ENCODE measurements around the gene ITGAL. TPM values are rescaled to one million over a fixed set of nuclear protein-coding genes. Genes with fewer than 3 reads are reported as not detected.

Gene ITGAL
- total RNA-seq, 1 experiment from 2014 or later, result 0.50 TPM

GRCh38 chr16:30445149-30445407 is 27.5 kb upstream of the ITGAL start:
- no peak for DNase-seq
- intact Hi-C loops (cut with micrococcal nuclease; ENCODE audit: unreplicated experiment), result loop anchor here (1.0 kb wide), 2 partner anchors 82 to 189 kb away; no protein-coding TSS in a partner anchor
- peaks cover 26% of the 10 kb centered on the region for H3F3A ChIP-seq (ENCODE audit: insufficient read depth, low read depth)
- H3K4me2 ChIP-seq, result peak overlapping the region; percentile 87
- no TSS peak for BruUV-seq (replicated peaks)
- H3K9me3 ChIP-seq (ENCODE audit: insufficient read depth, low read depth), result no peaks in the 10 kb centered on the region; the same call in 1 of the 2 replicates
- peaks cover 24% of the 10 kb centered on the region for H3K79me2 ChIP-seq (ENCODE audit: low read depth)
- peak overlapping the region; percentile 73 for H3K4me3 ChIP-seq
- peaks cover 10% of the 10 kb centered on the region for H4K20me1 ChIP-seq (ENCODE audit: insufficient read depth)
- peaks cover 26% of the 10 kb centered on the region for H3K4me1 ChIP-seq (replicated peaks; ENCODE audit: insufficient read depth)
- POLR2A ChIA-PET (ENCODE audit: unreplicated experiment), result interaction anchor here (0.5 to 1.0 kb wide), 2 partner anchors 84 to 392 kb away, joined by 3 to 4 read pairs; a partner anchor contains a TSS
- 0 out of 2 replicates have a peak overlapping the region, but pooled peaks have one; percentile 62 for H3K27ac ChIP-seq
- TF ChIP-seq CTCF (conservative IDR thresholded peaks at IDR 0.05) (no peak), EZH2 (IDR thresholded peaks at IDR 0.05; ENCODE audit: low read depth) (no peak)
- no peaks in the 10 kb centered on the region for H3K27me3 ChIP-seq (ENCODE audit: insufficient read depth, low read depth)
- CTCF ChIA-PET, result interaction anchor here (1.2 to 1.5 kb wide), 2 partner anchors 15 to 46 kb away, joined by 4 to 5 read pairs; partner anchors contain the start of gene DCTPP1
- H3K36me3 ChIP-seq (ENCODE audit: low read depth), result 0 out of 2 replicates have a peak, but pooled peaks cover 10% of the 10 kb centered on the region
- peak overlapping the region; percentile 92 for H2AFZ ChIP-seq
- H3K9me2 ChIP-seq (ENCODE audit: insufficient read depth), result no peaks in the 10 kb centered on the region

- peaks cover 24% of the 10 kb centered on the region for H3K79me2 ChIP-seq (ENCODE audit: low read depth)
- H2AFZ ChIP-seq, result peak within 1 kb of the TSS; percentile 92
- CTCF ChIA-PET, result interaction anchor here (1.2 to 1.5 kb wide), 2 partner anchors 16 to 46 kb away, joined by 4 to 5 read pairs; partner anchors contain the start of gene DCTPP1
- peak within 1 kb of the TSS; percentile 73 for H3K4me3 ChIP-seq
- H3K4me2 ChIP-seq, result peak within 1 kb of the TSS; percentile 87
- POLR2A ChIA-PET (ENCODE audit: unreplicated experiment), result interaction anchor here (0.5 to 1.0 kb wide), 2 partner anchors 83 to 393 kb away, joined by 3 to 4 read pairs; a partner anchor contains a TSS
- H3K36me3 ChIP-seq (ENCODE audit: low read depth), result 0 out of 2 replicates have a peak, but pooled peaks cover 10% of the 10 kb centered on the region
- peaks cover 26% of the 10 kb centered on the region for H3F3A ChIP-seq (ENCODE audit: insufficient read depth, low read depth)
- no peaks in the 10 kb centered on the region for H3K27me3 ChIP-seq (ENCODE audit: insufficient read depth, low read depth)
- no peaks in the 10 kb centered on the region for H3K9me2 ChIP-seq (ENCODE audit: insufficient read depth)
- no peaks in the 10 kb centered on the region; the same call in 1 of the 2 replicates for H3K9me3 ChIP-seq (ENCODE audit: insufficient read depth, low read depth)
- peak; percentile 97 to 99 for DNase-seq
- TF ChIP-seq EZH2 (IDR thresholded peaks at IDR 0.05; ENCODE audit: low read depth) (no peak), CTCF (conservative IDR thresholded peaks at IDR 0.05) (peak; percentile 55; the same call in 1 of the 2 replicates)
- BruUV-seq (replicated peaks), result TSS peak; percentile 82
- H3K27ac ChIP-seq, result peak within 1 kb of the TSS; percentile 62
- intact Hi-C loops (cut with micrococcal nuclease; ENCODE audit: unreplicated experiment), result loop anchor here (1.0 kb wide), 2 partner anchors 82 to 189 kb away; no protein-coding TSS in a partner anchor
- H4K20me1 ChIP-seq (ENCODE audit: insufficient read depth), result peaks cover 10% of the 10 kb centered on the region
- H3K4me1 ChIP-seq (replicated peaks; ENCODE audit: insufficient read depth), result peaks cover 26% of the 10 kb centered on the region
Observed at GRCh38 chr16:30445408-30446202, 26.9 kb upstream of the ITGAL start, which contains the start of gene SEPHS2. SEPHS2 (minus strand) TSS chr16:30445874; CDS start chr16:30445727, 147 bp downstream.

GRCh38 chr16:30446203-30446595 is 26.3 kb upstream of the ITGAL start:
- intact Hi-C loops (cut with micrococcal nuclease; ENCODE audit: unreplicated experiment), result no loop called here
- Histone ChIP-seq H3K27ac (peak overlapping the region; percentile 62), H3F3A (ENCODE audit: insufficient read depth, low read depth) (peaks cover 26% of the 10 kb centered on the region), H3K4me3 (peak overlapping the region; percentile 73), H3K9me3 (ENCODE audit: insufficient read depth, low read depth) (no peaks in the 10 kb centered on the region; the same call in 1 of the 2 replicates), H3K9me2 (ENCODE audit: insufficient read depth) (no peaks in the 10 kb centered on the region), H3K4me1 (replicated peaks; ENCODE audit: insufficient read depth) (peaks cover 26% of the 10 kb centered on the region), H3K36me3 (ENCODE audit: low read depth) (0 out of 2 replicates have a peak, but pooled peaks cover 10% of the 10 kb centered on the region), H3K27me3 (ENCODE audit: insufficient read depth, low read depth) (no peaks in the 10 kb centered on the region), H3K4me2 (peak overlapping the region; percentile 87), H4K20me1 (ENCODE audit: insufficient read depth) (peaks cover 10% of the 10 kb centered on the region), H3K79me2 (ENCODE audit: low read depth) (peaks cover 24% of the 10 kb centered on the region), H2AFZ (peak overlapping the region; percentile 92)
- ChIA-PET CTCF (interaction anchor here (1.5 kb wide), 1 partner anchor 45 kb away, joined by 5 read pairs; no protein-coding TSS in a partner anchor), POLR2A (ENCODE audit: unreplicated experiment) (interaction anchor here (0.8 kb wide), 1 partner anchor 64 kb away, joined by 4 read pairs; no protein-coding TSS in a partner anchor)
- no peak for TF ChIP-seq EZH2 (IDR thresholded peaks at IDR 0.05; ENCODE audit: low read depth)
- TF ChIP-seq CTCF (conservative IDR thresholded peaks at IDR 0.05), result no peak
- no TSS peak for BruUV-seq (replicated peaks)
- no peak for DNase-seq
